ENCODE results near the gene NKAIN2.

NKAIN2 gene

GRCh38 chr6:124772733-124773319 lies 969.2 kb downstream of the NKAIN2 start:
- H3K27ac ChIP-seq, result no peak overlapping the region
- TF ChIP-seq ZFX (IDR thresholded peaks at IDR 0.05) (no peak), CTCF (conservative IDR thresholded peaks at IDR 0.05) (no peak)

GRCh38 chr6:124775121-124775520 lies 971.5 kb downstream of the NKAIN2 start:
- H3K27ac ChIP-seq, result no peak overlapping the region
- TF ChIP-seq ZFX (IDR thresholded peaks at IDR 0.05) (no peak), CTCF (conservative IDR thresholded peaks at IDR 0.05) (no peak)

GRCh38 chr6:124777863-124778262 lies 974.2 kb downstream of the NKAIN2 start:
- H3K27ac ChIP-seq, result no peak overlapping the region

GRCh38 chr6:124780623-124781022 lies 977.0 kb downstream of the NKAIN2 start:
- no peak overlapping the region for H3K27ac ChIP-seq
- TF ChIP-seq ZFX (IDR thresholded peaks at IDR 0.05), result no peak
- no peak for TF ChIP-seq CTCF (conservative IDR thresholded peaks at IDR 0.05)

More at GRCh38 chr6:124777863-124778262, 974.2 kb downstream of the NKAIN2 start:
- TF ChIP-seq ZFX (IDR thresholded peaks at IDR 0.05) (no peak), CTCF (conservative IDR thresholded peaks at IDR 0.05) (no peak)

- H3K27ac ChIP-seq, result no peak overlapping the region
- TF ChIP-seq ZFX (IDR thresholded peaks at IDR 0.05), result no peak
- TF ChIP-seq CTCF (conservative IDR thresholded peaks at IDR 0.05), result no peak
Measured at GRCh38 chr6:124783344-124783743, 979.7 kb downstream of the NKAIN2 start.

GRCh38 chr6:124791156-124791555 lies 987.5 kb downstream of the NKAIN2 start:
- no peak overlapping the region for H3K27ac ChIP-seq
- TF ChIP-seq CTCF (conservative IDR thresholded peaks at IDR 0.05), result no peak

GRCh38 chr6:124792386-124792785 lies 988.7 kb downstream of the NKAIN2 start:
- TF ChIP-seq ZFX (IDR thresholded peaks at IDR 0.05) (no peak), CTCF (conservative IDR thresholded peaks at IDR 0.05) (no peak)
- H3K27ac ChIP-seq, result no peak overlapping the region

Data from C4-2B (cell line).